Osteocyte (in vitro differentiated cells): ENCODE measurements around the gene BHLHA15. TPM values are rescaled to one million over a fixed set of nuclear protein-coding genes. Genes with fewer than 3 reads are reported as not detected.

Experiments used
- DNase-seq: peaks from one replicate; pipeline ENCODE4 v3.0.0; 2021; ENCODE audit warnings: mixed read lengths; ENCODE audit not compliant: unreplicated experiment; ENCODE audit errors: extremely low spot score
- H3K27ac Mint-ChIP-seq: one replicate; pipeline ENCODE4 v1.8.0; 2021; ENCODE audit warnings: mild to moderate bottlenecking, mixed read lengths; ENCODE audit not compliant: unreplicated experiment
- H3K27me3 Mint-ChIP-seq: one replicate; pipeline ENCODE4 v1.8.0; 2021; ENCODE audit warnings: mixed read lengths; ENCODE audit not compliant: unreplicated experiment
- H3K36me3 Mint-ChIP-seq: one replicate; pipeline ENCODE4 v1.8.0; 2021; ENCODE audit warnings: mixed read lengths; ENCODE audit not compliant: unreplicated experiment
- H3K4me1 Mint-ChIP-seq: one replicate; pipeline ENCODE4 v1.8.0; 2021; ENCODE audit warnings: mixed read lengths; ENCODE audit not compliant: unreplicated experiment
- H3K4me3 Mint-ChIP-seq: one replicate; pipeline ENCODE4 v1.8.0; 2021; ENCODE audit warnings: mild to moderate bottlenecking, moderate library complexity, mixed read lengths; ENCODE audit not compliant: unreplicated experiment
- H3K9me3 Mint-ChIP-seq: one replicate; pipeline ENCODE4 v1.8.0; 2021; ENCODE audit warnings: mixed read lengths; ENCODE audit not compliant: unreplicated experiment
- total RNA-seq: library from RNA; stranded (reverse); gene quantifications from 2 replicates; pipeline ENCODE4 v1.2.1, GENCODE V29; 2021
- TF ChIP-seq, protein P1 (sequence below): fragments of 200-600 bp; sonication (generic); IDR thresholded peaks from 2 replicates; pipeline ENCODE4 v1.5.0; 2021; ENCODE audit warnings: antibody characterized with exemption, mild to moderate bottlenecking, moderate library complexity

BHLHA15 gene
- total RNA-seq, 1 donor from 2014 or later: not detected

DNA sequence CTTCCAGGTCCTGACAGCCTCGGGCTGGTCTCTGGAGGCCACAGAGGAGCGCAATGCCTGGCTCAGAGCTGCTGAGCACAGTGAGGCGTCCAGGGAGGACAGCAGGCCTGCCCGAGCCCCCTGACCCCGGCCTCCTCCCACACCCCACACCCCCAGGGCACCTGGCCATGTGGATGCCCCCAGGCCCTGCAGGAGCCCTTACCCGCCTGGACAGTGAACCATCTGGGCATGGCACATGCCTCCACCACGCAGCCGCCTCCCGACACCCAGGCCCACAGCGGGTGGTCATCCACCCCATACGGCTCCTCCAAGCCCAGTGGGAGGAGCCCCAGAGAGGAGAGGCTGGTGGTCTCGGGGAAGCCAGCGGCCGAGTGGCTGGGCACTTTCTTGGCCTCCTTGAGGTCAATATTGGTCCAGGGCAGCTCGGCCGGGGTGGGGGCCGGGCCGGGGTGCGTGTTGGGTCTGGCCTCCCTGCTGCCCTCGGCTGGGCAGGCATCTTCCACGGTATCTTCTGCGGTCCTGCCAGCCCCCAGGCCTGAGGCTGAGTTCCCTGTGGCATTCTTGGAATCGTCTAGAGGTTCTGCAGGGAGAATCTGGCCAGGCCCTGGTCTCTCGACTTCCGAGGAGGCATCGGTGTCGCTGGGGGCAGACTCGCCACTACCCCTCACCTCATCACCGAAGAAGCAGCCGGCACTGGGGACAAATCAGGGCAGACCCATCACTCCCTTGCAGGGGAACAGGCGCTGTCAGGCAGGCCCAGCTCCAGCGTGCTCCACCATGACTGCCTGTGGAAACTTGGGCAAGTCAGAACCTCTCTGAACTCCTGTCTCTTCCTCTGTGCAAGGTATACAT is 22.2 kb downstream of the BHLHA15 start:
- TF ChIP-seq, protein P1, sequence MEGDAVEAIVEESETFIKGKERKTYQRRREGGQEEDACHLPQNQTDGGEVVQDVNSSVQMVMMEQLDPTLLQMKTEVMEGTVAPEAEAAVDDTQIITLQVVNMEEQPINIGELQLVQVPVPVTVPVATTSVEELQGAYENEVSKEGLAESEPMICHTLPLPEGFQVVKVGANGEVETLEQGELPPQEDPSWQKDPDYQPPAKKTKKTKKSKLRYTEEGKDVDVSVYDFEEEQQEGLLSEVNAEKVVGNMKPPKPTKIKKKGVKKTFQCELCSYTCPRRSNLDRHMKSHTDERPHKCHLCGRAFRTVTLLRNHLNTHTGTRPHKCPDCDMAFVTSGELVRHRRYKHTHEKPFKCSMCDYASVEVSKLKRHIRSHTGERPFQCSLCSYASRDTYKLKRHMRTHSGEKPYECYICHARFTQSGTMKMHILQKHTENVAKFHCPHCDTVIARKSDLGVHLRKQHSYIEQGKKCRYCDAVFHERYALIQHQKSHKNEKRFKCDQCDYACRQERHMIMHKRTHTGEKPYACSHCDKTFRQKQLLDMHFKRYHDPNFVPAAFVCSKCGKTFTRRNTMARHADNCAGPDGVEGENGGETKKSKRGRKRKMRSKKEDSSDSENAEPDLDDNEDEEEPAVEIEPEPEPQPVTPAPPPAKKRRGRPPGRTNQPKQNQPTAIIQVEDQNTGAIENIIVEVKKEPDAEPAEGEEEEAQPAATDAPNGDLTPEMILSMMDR: no peak
- Mint-ChIP-seq H3K9me3 (no peaks in the 10 kb centered on the region), H3K27ac (no peak overlapping the region), H3K27me3 (no peaks in the 10 kb centered on the region), H3K36me3 (peaks cover 1% of the 10 kb centered on the region), H3K4me1 (no peaks in the 10 kb centered on the region), H3K4me3 (no peak overlapping the region)
- peak; percentile 83 for DNase-seq

DNA sequence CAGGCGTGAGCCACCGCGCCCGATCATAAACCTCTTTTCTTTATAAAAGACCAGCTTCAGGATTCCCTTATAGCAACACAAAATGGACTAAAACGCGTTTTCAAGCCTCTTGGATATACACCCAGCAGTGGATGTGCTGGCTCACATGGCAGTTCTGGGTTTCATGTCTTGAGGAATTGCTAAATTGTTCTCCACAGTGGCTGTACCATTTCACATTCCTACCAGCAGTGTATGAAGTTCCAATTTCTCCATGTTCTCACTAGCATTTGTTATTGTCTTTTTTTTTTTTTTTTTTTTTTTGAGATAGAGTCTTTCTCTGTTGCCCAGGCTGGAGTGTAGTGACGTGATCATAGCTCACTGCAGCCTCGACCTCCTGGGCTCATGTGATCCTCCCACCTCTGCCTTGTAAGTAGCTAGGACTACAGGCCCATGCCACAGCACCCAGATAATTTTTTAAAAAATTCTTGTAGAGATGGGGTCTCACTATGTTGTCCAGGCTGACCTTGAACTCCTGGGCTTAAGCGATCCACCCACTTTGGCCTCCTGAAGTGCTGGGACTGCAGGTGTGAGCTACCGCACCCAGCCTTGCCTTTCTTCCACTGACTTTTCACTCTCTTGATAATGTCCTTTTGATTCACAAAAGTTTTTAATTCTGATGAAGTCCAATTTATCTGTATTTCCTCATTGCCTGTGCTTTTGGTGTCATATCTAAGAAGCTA is 23.3 kb downstream of the BHLHA15 start:
- Mint-ChIP-seq H3K36me3 (peaks cover 5% of the 10 kb centered on the region), H3K4me3 (no peak overlapping the region), H3K4me1 (peaks cover 8% of the 10 kb centered on the region), H3K9me3 (no peaks in the 10 kb centered on the region), H3K27me3 (no peaks in the 10 kb centered on the region), H3K27ac (no peak overlapping the region)
- TF ChIP-seq, protein P1: no peak
- no peak for DNase-seq

DNA sequence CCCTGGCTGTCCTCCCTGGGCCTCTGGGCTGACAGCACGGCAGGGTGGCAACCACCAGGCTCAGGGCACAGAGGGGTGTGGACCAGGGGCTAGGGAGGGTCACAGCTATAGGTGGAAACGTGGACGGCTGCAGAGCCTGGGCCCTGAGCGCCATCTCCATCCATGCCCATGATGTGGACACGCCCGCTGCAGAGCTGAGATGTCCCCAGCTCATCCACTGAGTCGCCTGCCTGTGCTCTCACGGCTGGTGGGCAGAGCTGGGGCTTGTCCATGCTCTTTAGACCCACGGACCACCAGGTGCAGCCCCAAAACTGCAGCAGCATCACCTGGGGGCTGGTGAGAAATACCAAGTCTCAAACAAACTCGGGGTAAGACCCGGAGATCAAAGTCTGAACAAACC is 24.7 kb downstream of the BHLHA15 start:
- peaks cover 8% of the 10 kb centered on the region for H3K4me1 Mint-ChIP-seq
- TF ChIP-seq, protein P1: no peak
- no peaks in the 10 kb centered on the region for H3K9me3 Mint-ChIP-seq
- no peak overlapping the region for H3K4me3 Mint-ChIP-seq
- H3K27me3 Mint-ChIP-seq: no peaks in the 10 kb centered on the region
- no peak overlapping the region for H3K27ac Mint-ChIP-seq
- no peak for DNase-seq
- peaks cover 10% of the 10 kb centered on the region for H3K36me3 Mint-ChIP-seq

DNA sequence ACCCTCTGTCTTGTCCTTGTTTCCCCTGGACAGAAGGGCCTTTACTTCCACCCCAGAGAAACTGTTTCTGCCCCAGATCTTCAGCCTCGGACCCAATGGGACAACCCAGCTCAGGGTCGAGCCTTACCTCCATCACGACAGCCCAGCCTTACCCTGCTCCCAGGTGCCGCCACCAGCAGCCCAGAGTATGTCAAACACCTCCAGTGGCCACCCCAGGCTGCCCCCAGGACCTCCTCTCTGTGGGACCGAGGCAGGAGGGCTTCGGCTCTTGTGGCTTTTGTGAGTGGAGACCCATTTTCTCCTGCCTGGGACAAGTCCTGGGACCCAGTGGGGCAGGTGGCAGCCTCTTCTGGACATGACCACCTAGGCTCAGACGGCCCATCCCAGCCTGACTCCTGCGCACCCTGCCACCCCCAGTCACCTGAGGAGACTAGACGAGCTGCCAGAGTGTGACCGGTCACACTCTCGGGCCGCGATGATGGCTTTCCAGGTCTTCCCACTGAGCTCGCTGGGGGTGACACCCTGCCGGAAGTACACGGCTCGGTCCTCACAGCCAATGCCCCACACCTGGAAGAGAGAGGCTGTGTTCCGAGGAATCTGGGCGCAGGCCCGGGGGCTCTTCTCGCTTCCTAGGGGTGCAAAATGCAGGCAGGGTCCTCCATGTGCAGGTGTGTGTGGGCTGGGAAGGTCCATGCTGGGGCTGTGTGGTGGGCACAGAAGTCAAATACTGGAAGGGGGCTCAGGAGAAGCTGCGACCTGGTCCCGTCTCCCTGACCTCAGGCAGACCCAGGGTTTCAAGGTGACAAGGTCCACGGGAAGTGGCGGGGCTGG is 25.3 kb downstream of the BHLHA15 start:
- no peak overlapping the region for H3K4me3 Mint-ChIP-seq
- no peaks in the 10 kb centered on the region for H3K9me3 Mint-ChIP-seq
- H3K4me1 Mint-ChIP-seq: peaks cover 8% of the 10 kb centered on the region
- H3K36me3 Mint-ChIP-seq: peaks cover 14% of the 10 kb centered on the region
- TF ChIP-seq, protein P1: no peak
- DNase-seq: no peak
- H3K27ac Mint-ChIP-seq: no peak overlapping the region
- no peaks in the 10 kb centered on the region for H3K27me3 Mint-ChIP-seq
